Upper lobe of left lung (tissue), 4 donors: ENCODE measurements around the gene ARAP2.

Source experiments
- POLR2A ChIP-seq, 4 donors: fragments of 450-650 bp; IDR thresholded peaks; one replicate each; pipeline ENCODE4 v1.5.1; 2016 to 2017; ENCODE audit warnings: antibody characterized with exemption in 4 of 4, mild to moderate bottlenecking in 2 of 4
- TF ChIP-seq, protein P1 (sequence below), 6 experiments: fragments of 450-650 bp in 4 of 6; fragments of 200-600 bp in 2 of 6; sonication (generic) in 2 of 6; IDR thresholded peaks; one replicate each; pipeline ENCODE4 v1.5.1; 2016 to 2019; ENCODE audit warnings: antibody characterized with exemption in 6 of 6

DNA sequence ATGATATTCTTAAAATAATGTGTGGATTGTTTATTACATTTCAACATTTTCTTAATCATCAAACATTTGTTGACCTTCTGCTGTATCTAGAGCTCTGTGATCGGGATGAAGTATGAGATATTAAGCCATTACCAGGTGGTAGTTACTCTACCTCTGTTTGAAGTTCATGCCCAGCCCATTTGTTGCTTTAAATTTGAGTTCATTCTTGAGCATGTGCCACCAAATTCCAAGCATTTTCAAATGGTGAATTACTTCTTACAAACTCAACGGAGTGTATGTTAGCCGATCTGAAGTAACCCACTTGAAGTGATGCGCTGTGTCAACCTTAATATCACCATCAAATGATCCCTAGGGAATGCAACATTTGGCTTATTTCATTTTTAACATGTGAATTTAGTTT is 29.8 kb upstream of the ARAP2 start:
- TF ChIP-seq, protein P1, sequence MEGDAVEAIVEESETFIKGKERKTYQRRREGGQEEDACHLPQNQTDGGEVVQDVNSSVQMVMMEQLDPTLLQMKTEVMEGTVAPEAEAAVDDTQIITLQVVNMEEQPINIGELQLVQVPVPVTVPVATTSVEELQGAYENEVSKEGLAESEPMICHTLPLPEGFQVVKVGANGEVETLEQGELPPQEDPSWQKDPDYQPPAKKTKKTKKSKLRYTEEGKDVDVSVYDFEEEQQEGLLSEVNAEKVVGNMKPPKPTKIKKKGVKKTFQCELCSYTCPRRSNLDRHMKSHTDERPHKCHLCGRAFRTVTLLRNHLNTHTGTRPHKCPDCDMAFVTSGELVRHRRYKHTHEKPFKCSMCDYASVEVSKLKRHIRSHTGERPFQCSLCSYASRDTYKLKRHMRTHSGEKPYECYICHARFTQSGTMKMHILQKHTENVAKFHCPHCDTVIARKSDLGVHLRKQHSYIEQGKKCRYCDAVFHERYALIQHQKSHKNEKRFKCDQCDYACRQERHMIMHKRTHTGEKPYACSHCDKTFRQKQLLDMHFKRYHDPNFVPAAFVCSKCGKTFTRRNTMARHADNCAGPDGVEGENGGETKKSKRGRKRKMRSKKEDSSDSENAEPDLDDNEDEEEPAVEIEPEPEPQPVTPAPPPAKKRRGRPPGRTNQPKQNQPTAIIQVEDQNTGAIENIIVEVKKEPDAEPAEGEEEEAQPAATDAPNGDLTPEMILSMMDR (IDR thresholded peaks at IDR 0.05): no peak
- TF ChIP-seq POLR2A (IDR thresholded peaks at IDR 0.05): no peak
